Thoracic aorta (tissue), 2 donors: Measurements from ENCODE around the gene TOM1L1. TPM values are rescaled to one million over a fixed set of nuclear protein-coding genes. Genes with fewer than 3 reads are reported as not detected.

ENCODE experiments used
- ATAC-seq: fragments of 150-250 bp; one replicate; pipeline ENCODE4 v1.8.0; 2017; ENCODE audit warnings: low read depth; ENCODE audit not compliant: insufficient number of reproducible peaks, low FRiP score
- DNase-seq: peaks from one replicate; pipeline ENCODE4 v3.0.0-alpha.2; 2020; ENCODE audit warnings: low spot score
- H3K27ac ChIP-seq, 2 donors: fragments of 200-600 bp; sonication (generic); 1 replicate in 1 of 2; 2 replicates in 1 of 2; pipeline ENCODE4 v1.5.1; 2016; ENCODE audit warnings: mild to moderate bottlenecking in 2 of 2, moderate library complexity in 2 of 2
- H3K27me3 ChIP-seq: fragments of 200-600 bp; sonication (generic); replicated peaks from 2 replicates; pipeline ENCODE4 v1.6.0; 2016; ENCODE audit warnings: mild to moderate bottlenecking; ENCODE audit not compliant: insufficient read depth
- H3K36me3 ChIP-seq: fragments of 200-600 bp; sonication (generic); one replicate; pipeline ENCODE4 v1.5.1; 2016
- H3K4me1 ChIP-seq, 2 donors: fragments of 200-600 bp; sonication (generic); 1 replicate in 1 of 2; 2 replicates in 1 of 2; pipeline versions ENCODE4 v1.5.1 to v1.6.0; 2016; ENCODE audit warnings: low read depth in 2 of 2, mild to moderate bottlenecking in 1 of 2; ENCODE audit not compliant: control insufficient read depth in 1 of 2
- H3K4me3 ChIP-seq: fragments of 200-600 bp; sonication (generic); 2 replicates; pipeline ENCODE4 v1.5.1; 2016; ENCODE audit warnings: mild to moderate bottlenecking
- H3K9me3 ChIP-seq: fragments of 200-600 bp; sonication (generic); 2 replicates; pipeline ENCODE4 v1.5.1; 2016
- CTCF ChIP-seq: fragments of 200-600 bp; sonication (generic); IDR thresholded peaks from one replicate; pipeline ENCODE4 v1.5.1; 2019; ENCODE audit warnings: antibody characterized with exemption
- total RNA-seq, 2 donors: library from RNA; depleted of rRNA; stranded (reverse); fragments of >200 nt; gene quantifications; one replicate each; pipeline versions ENCODE4 v1.1.0 to v1.2.3, GENCODE V29; 2016

Gene TOM1L1
- total RNA-seq, 2 donors from 2014 or later: 42.9 to 62.3 TPM

GRCh38 chr17:54948380-54948779, 47.7 kb downstream of the TOM1L1 start:
- ATAC-seq: no peak
- Histone ChIP-seq H3K27ac (no peak overlapping the region), H3K4me3 (no peak overlapping the region), H3K27me3 (no peaks in the 10 kb centered on the region), H3K9me3 (no peaks in the 10 kb centered on the region), H3K4me1 (no peaks in the 10 kb centered on the region), H3K36me3 (peaks cover 3% of the 10 kb centered on the region)
- DNase-seq: no peak
- no peak for TF ChIP-seq CTCF

- DNase-seq: no peak
- peaks cover 10% of the 10 kb centered on the region for H3K36me3 ChIP-seq
Observed at GRCh38 chr17:54950116-54950515, 49.5 kb downstream of the TOM1L1 start.

GRCh38 chr17:54951286-54951685, 50.6 kb downstream of the TOM1L1 start:
- TF ChIP-seq CTCF: no peak
- Histone ChIP-seq H3K27me3 (no peaks in the 10 kb centered on the region), H3K4me3 (no peak overlapping the region), H3K27ac (no peak overlapping the region), H3K4me1 (no peaks in the 10 kb centered on the region), H3K36me3 (peaks cover 10% of the 10 kb centered on the region), H3K9me3 (no peaks in the 10 kb centered on the region)
- ATAC-seq (no peak), DNase-seq (no peak)

More at GRCh38 chr17:54950116-54950515, 49.5 kb downstream of the TOM1L1 start:
- ATAC-seq: no peak
- Histone ChIP-seq H3K4me1 (no peaks in the 10 kb centered on the region), H3K4me3 (no peak overlapping the region), H3K27ac (no peak overlapping the region), H3K9me3 (no peaks in the 10 kb centered on the region), H3K27me3 (no peaks in the 10 kb centered on the region)
- no peak for TF ChIP-seq CTCF

DNA sequence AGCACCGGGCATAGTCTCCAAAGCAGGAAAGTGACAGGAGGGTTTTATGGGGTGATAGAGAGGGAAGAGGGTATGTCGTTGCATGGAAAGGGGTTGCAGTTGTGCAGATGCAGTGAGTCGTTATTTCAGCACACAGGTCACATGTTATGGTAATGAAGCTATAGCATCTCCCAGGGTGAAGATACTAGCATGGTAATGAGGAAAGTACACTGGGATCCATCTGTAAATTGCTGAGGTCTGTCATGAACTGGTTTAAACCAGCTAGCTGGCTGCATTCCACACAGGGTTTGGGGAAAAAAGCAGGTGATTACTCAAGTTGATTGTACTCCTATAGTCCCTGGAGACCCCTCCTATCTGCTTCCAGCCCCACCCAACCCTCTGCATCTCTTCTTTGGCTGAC, 56.1 kb downstream of the TOM1L1 start:
- Histone ChIP-seq H3K27ac (no peak overlapping the region), H3K27me3 (no peaks in the 10 kb centered on the region), H3K9me3 (no peaks in the 10 kb centered on the region), H3K4me1 (no peaks in the 10 kb centered on the region), H3K36me3 (peaks cover 21% of the 10 kb centered on the region), H3K4me3 (no peak overlapping the region)
- no peak for TF ChIP-seq CTCF
- ATAC-seq: no peak
- DNase-seq: no peak

DNA sequence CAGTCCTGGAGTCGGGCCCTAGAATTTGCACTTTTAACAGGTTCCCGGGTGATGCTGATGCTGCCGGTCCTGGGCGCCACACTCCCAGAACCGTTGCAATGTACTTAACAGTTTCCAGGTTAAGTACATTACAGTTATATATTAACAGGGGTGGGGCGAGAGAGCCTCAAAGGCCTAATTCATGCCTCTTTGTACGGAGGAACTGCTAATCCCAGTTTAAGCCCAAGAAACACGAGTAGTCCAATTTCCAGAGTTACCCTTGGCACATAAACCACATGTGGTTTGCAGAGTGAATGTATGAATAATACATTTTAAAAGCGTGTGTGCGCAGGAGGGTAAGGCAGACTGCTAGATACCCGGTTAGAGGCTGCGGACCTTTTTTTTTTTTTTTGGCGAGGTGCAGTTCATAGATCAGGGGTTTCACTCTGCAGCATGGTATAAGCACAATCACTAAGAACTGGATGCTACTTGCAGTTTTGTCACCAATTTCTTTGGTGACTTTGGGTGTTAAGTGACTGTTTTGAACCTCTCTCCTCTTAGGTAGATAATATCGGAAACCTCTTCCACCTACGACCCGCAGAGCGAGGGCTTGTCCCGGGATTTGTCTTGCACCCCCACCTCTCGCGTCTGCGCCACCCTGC, 67.1 kb downstream of the TOM1L1 start:
- TF ChIP-seq CTCF: no peak
- peaks cover 8% of the 10 kb centered on the region for H3K36me3 ChIP-seq
- H3K4me3 ChIP-seq: peak overlapping the region; percentile 88
- H3K4me1 ChIP-seq: peaks cover 7 to 23% of the 10 kb centered on the region in 2 donors
- peak overlapping the region; percentile 82 to 84 for H3K27ac ChIP-seq
- no peaks in the 10 kb centered on the region for H3K9me3 ChIP-seq
- no peaks in the 10 kb centered on the region for H3K27me3 ChIP-seq
- ATAC-seq (peak; percentile 20), DNase-seq (no peak)
